GM19395 (cell line): ENCODE results near the gene AKT1.
"Not testable (repeated sequence)": the region's sequence is repeated elsewhere in the genome, so short reads cannot be mapped to it uniquely, and the experiment has no call there.

ENCODE experiments used
- ATAC-seq: cut with Tn5 transposase; IDR thresholded peaks from one replicate; pipeline ENCODE4 v1.9.1; 2021; ENCODE audit warnings: mild to moderate bottlenecking, moderate library complexity; ENCODE audit not compliant: unreplicated experiment

The AKT1 gene

GRCh38 chr14:104794993-104795780 is at the start of gene AKT1:
AKT1 (minus strand) TSS chr14:104795748; CDS start chr14:104792643, 3,105 bp downstream.
- no peak for ATAC-seq

- no peak for ATAC-seq
Observed at GRCh38 chr14:104845033-104845666, 49.6 kb upstream of the AKT1 start.

GRCh38 chr14:104844306-104845032 is 48.9 kb upstream of the AKT1 start:
- no peak for ATAC-seq

GRCh38 chr14:104843442-104844305 is 48.1 kb upstream of the AKT1 start:
- ATAC-seq: no peak

GRCh38 chr14:104843006-104843405 is 47.5 kb upstream of the AKT1 start:
- no peak for ATAC-seq

- no peak for ATAC-seq
Observed at GRCh38 chr14:104841730-104842129, 46.2 kb upstream of the AKT1 start.

- not testable (repeated sequence) for ATAC-seq
Observed at GRCh38 chr14:104836171-104836935, 40.8 kb upstream of the AKT1 start.

- ATAC-seq: no peak
Observed at GRCh38 chr14:104830781-104831180, 35.2 kb upstream of the AKT1 start.

- ATAC-seq: no peak
Observed at GRCh38 chr14:104827177-104828055, 31.9 kb upstream of the AKT1 start.

- no peak for ATAC-seq
Observed at GRCh38 chr14:104826861-104827176, 31.3 kb upstream of the AKT1 start.

GRCh38 chr14:104826189-104826860 is 30.8 kb upstream of the AKT1 start:
- peak; percentile 54 for ATAC-seq

- no peak for ATAC-seq
Observed at GRCh38 chr14:104824353-104824997, 28.9 kb upstream of the AKT1 start.

GRCh38 chr14:104822821-104823615 is 27.5 kb upstream of the AKT1 start:
- ATAC-seq: no peak

GRCh38 chr14:104821971-104822608 is 26.5 kb upstream of the AKT1 start:
- ATAC-seq: no peak

- ATAC-seq: no peak
Observed at GRCh38 chr14:104821229-104821945, 25.8 kb upstream of the AKT1 start.

- ATAC-seq: no peak
Observed at GRCh38 chr14:104820669-104821228, 25.2 kb upstream of the AKT1 start.
